Measurements from ENCODE around the gene ELP6.

DNA sequence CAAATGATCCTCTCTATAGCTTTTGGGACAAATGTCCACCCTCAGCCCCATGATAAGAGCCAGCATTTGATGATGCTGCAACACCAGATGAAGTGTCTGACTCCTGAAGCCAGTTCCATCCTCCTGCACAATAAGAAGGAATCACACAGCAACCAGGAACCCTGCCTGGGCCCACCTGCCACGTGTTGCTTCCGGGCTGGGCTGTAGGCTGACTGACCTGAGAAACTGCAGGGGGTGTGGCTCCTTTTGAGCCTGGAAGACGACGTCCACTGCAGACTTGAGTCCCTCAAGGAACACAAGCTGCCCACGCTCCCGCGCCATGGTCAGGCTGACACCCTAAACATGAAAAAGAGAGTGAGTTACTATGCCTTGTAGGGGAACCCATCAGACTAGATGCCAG is 9.4 kb downstream of the ELP6 start:
- TF ChIP-seq CTCF (IDR thresholded peaks at IDR 0.05 in 4 of 5, conservative IDR thresholded peaks at IDR 0.05 in 1 of 5) (no peak), POLR2A (IDR thresholded peaks at IDR 0.05) (no peak)
